Activated CD8-positive, alpha-beta memory T cell treated with anti-CD3 and anti-CD28 coated beads for 1 hour (primary cell): ENCODE results near the gene BAK1.
"Not testable (repeated sequence)": the region's sequence is repeated elsewhere in the genome, so short reads cannot be mapped to it uniquely, and the experiment has no call there.

Source experiments
- DNase-seq, 2 donors: peaks; one replicate each; pipeline ENCODE4 v3.0.0-alpha.2; 2020; ENCODE audit warnings: low read depth in 1 of 2; ENCODE audit errors: extremely low read depth in 1 of 2

Gene BAK1

GRCh38 chr6:33609019-33609418 is 28.9 kb upstream of the BAK1 start:
- no peak for DNase-seq

- no peak for DNase-seq
Observed at GRCh38 chr6:33607784-33608161, 27.7 kb upstream of the BAK1 start.

GRCh38 chr6:33607126-33607783 is 27.2 kb upstream of the BAK1 start:
- DNase-seq, result no peak

- DNase-seq, result no peak
Observed at GRCh38 chr6:33606642-33607041, 26.6 kb upstream of the BAK1 start.

GRCh38 chr6:33604941-33605854 is 25.1 kb upstream of the BAK1 start:
- no peak for DNase-seq

GRCh38 chr6:33602180-33602579 is 22.1 kb upstream of the BAK1 start:
- no peak for DNase-seq

- DNase-seq, result no peak
Observed at GRCh38 chr6:33600761-33601160, 20.7 kb upstream of the BAK1 start.

- no peak for DNase-seq
Observed at GRCh38 chr6:33599413-33599938, 19.4 kb upstream of the BAK1 start.

GRCh38 chr6:33597551-33598322 is 17.7 kb upstream of the BAK1 start:
- no peak for DNase-seq

GRCh38 chr6:33596894-33597293 is 16.8 kb upstream of the BAK1 start:
- DNase-seq, result not testable (repeated sequence)

GRCh38 chr6:33595001-33595846 is 15.1 kb upstream of the BAK1 start:
- DNase-seq, result no peak

- no peak for DNase-seq
Observed at GRCh38 chr6:33593414-33593727, 13.3 kb upstream of the BAK1 start.

GRCh38 chr6:33592595-33593413 is 12.7 kb upstream of the BAK1 start:
- DNase-seq, result peak in 1 of 2 donors; percentile 33

- no peak for DNase-seq
Observed at GRCh38 chr6:33592280-33592594, 12.2 kb upstream of the BAK1 start.

GRCh38 chr6:33591424-33592032 is 11.5 kb upstream of the BAK1 start:
- DNase-seq, result no peak

- DNase-seq, result no peak
Observed at GRCh38 chr6:33590531-33591198, 10.6 kb upstream of the BAK1 start.

GRCh38 chr6:33589731-33590530 is 9.9 kb upstream of the BAK1 start:
- DNase-seq, result no peak

GRCh38 chr6:33589392-33589730 is 9.3 kb upstream of the BAK1 start:
- no peak for DNase-seq
